Measurements from ENCODE around the gene PCDHB7. TPM values are rescaled to one million over a fixed set of nuclear protein-coding genes. Genes with fewer than 3 reads are reported as not detected.
"Not testable (repeated sequence)": the region's sequence is repeated elsewhere in the genome, so short reads cannot be mapped to it uniquely, and the experiment has no call there.

Gene PCDHB7
- total RNA-seq, 1 donor from 2014 or later, result 0.21 TPM

DNA sequence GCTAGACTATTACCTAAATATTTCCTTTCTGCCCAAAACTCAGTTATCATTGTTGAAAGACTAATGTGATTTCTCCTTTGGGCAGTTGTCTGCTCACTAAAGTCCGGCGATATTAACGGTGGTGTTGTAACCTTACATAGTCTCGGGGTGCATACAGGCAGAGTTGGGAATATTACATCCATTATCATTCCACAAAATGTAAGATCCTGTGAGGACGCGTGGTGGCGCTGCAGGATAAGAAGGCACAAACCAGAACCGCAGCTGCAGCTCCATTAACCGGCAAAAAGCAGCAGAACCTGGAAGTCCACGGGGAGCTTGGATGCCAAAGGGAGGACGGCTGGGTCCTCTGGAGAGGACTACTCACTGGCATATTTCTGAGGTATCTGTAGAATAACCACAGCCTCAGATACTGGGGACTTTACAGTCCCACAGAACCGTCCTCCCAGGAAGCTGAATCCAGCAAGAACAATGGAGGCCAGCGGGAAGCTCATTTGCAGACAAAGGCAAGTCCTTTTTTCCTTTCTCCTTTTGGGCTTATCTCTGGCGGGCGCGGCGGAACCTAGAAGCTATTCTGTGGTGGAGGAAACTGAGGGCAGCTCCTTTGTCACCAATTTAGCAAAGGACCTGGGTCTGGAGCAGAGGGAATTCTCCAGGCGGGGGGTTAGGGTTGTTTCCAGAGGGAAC, 41.4 kb downstream of the PCDHB7 start, which contains the start of gene PCDHB13:
TSS of gene PCDHB13 (plus strand) at position 264 of the 684 bp plus-strand sequence. CDS start at position 469, 205 bp downstream.
- peak within 1 kb of the TSS; percentile 63 for H2AFZ ChIP-seq (replicated peaks)
- Mint-ChIP-seq H3K9me3 (peaks cover 55% of the 10 kb centered on the region), H3K36me3 (peaks cover 14% of the 10 kb centered on the region)
- H3K9ac ChIP-seq; H4K20me1 ChIP-seq (ENCODE audit: low read depth); H3F3A ChIP-seq (ENCODE audit: low read depth); H3K4me1 Mint-ChIP-seq; H3K9me3 ChIP-seq (ENCODE audit: low read depth); H3K27ac Mint-ChIP-seq; H3K36me3 ChIP-seq; H3K27me3 ChIP-seq; H3K4me2 ChIP-seq; H3K79me2 ChIP-seq (ENCODE audit: low read depth); H3K27ac ChIP-seq; H3K4me1 ChIP-seq; H3K4me3 ChIP-seq; H3K4me3 Mint-ChIP-seq; H3K27me3 Mint-ChIP-seq (ENCODE audit: insufficient read depth, low read depth): not testable (repeated sequence)
- peak; percentile 63 for DNase-seq (ENCODE audit: low spot score)
- TF ChIP-seq, protein P1, sequence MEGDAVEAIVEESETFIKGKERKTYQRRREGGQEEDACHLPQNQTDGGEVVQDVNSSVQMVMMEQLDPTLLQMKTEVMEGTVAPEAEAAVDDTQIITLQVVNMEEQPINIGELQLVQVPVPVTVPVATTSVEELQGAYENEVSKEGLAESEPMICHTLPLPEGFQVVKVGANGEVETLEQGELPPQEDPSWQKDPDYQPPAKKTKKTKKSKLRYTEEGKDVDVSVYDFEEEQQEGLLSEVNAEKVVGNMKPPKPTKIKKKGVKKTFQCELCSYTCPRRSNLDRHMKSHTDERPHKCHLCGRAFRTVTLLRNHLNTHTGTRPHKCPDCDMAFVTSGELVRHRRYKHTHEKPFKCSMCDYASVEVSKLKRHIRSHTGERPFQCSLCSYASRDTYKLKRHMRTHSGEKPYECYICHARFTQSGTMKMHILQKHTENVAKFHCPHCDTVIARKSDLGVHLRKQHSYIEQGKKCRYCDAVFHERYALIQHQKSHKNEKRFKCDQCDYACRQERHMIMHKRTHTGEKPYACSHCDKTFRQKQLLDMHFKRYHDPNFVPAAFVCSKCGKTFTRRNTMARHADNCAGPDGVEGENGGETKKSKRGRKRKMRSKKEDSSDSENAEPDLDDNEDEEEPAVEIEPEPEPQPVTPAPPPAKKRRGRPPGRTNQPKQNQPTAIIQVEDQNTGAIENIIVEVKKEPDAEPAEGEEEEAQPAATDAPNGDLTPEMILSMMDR (IDR thresholded peaks at IDR 0.05), result peak; percentile 58

DNA sequence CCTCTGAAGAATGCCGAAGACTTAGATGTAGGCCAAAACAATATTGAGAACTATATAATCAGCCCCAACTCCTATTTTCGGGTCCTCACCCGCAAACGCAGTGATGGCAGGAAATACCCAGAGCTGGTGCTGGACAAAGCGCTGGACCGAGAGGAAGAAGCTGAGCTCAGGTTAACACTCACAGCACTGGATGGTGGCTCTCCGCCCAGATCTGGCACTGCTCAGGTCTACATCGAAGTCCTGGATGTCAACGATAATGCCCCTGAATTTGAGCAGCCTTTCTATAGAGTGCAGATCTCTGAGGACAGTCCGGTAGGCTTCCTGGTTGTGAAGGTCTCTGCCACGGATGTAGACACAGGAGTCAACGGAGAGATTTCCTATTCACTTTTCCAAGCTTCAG, 42.1 kb downstream of the PCDHB7 start:
- H3F3A ChIP-seq (ENCODE audit: low read depth); H3K27ac ChIP-seq; H2AFZ ChIP-seq (replicated peaks); H3K9me3 ChIP-seq (ENCODE audit: low read depth); H3K4me3 Mint-ChIP-seq; H3K4me1 ChIP-seq; DNase-seq (ENCODE audit: low spot score); H3K27me3 Mint-ChIP-seq (ENCODE audit: insufficient read depth, low read depth); H3K36me3 ChIP-seq; H3K4me3 ChIP-seq; H3K4me1 Mint-ChIP-seq; H3K4me2 ChIP-seq; H3K27ac Mint-ChIP-seq; H3K9ac ChIP-seq; H4K20me1 ChIP-seq (ENCODE audit: low read depth); H3K27me3 ChIP-seq; H3K79me2 ChIP-seq (ENCODE audit: low read depth): not testable (repeated sequence)
- peaks cover 14% of the 10 kb centered on the region for H3K36me3 Mint-ChIP-seq
- H3K9me3 Mint-ChIP-seq, result peaks cover 48% of the 10 kb centered on the region

DNA sequence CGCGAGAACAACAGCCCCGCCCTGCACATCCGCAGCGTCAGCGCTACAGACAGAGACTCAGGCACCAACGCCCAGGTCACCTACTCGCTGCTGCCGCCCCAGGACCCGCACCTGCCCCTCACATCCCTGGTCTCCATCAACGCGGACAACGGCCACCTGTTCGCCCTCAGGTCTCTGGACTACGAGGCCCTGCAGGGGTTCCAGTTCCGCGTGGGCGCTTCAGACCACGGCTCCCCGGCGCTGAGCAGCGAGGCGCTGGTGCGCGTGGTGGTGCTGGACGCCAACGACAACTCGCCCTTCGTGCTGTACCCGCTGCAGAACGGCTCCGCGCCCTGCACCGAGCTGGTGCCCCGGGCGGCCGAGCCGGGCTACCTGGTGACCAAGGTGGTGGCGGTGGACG, 43.1 kb downstream of the PCDHB7 start:
- H3K9me3 ChIP-seq (ENCODE audit: low read depth); H2AFZ ChIP-seq (replicated peaks); H3K4me1 ChIP-seq; H3K27ac ChIP-seq; H4K20me1 ChIP-seq (ENCODE audit: low read depth); H3K4me2 ChIP-seq; H3K4me1 Mint-ChIP-seq; H3K79me2 ChIP-seq (ENCODE audit: low read depth); H3F3A ChIP-seq (ENCODE audit: low read depth); H3K4me3 Mint-ChIP-seq; H3K27me3 Mint-ChIP-seq (ENCODE audit: insufficient read depth, low read depth); H3K4me3 ChIP-seq; H3K36me3 ChIP-seq; H3K27ac Mint-ChIP-seq; H3K9ac ChIP-seq; H3K27me3 ChIP-seq; DNase-seq (ENCODE audit: low spot score): not testable (repeated sequence)
- H3K36me3 Mint-ChIP-seq, result peaks cover 10% of the 10 kb centered on the region
- H3K9me3 Mint-ChIP-seq, result peaks cover 41% of the 10 kb centered on the region

DNA sequence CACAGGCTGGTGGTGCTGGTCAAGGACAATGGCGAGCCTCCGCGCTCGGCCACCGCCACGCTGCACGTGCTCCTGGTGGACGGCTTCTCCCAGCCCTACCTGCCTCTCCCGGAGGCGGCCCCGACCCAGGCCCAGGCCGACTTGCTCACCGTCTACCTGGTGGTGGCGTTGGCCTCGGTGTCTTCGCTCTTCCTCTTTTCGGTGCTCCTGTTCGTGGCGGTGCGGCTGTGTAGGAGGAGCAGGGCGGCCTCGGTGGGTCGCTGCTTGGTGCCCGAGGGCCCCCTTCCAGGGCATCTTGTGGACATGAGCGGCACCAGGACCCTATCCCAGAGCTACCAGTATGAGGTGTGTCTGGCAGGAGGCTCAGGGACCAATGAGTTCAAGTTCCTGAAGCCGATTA, 43.6 kb downstream of the PCDHB7 start:
- H3K9me3 Mint-ChIP-seq, result peaks cover 39% of the 10 kb centered on the region
- not testable (repeated sequence) for H3K4me3 ChIP-seq; DNase-seq (ENCODE audit: low spot score); H3K27me3 Mint-ChIP-seq (ENCODE audit: insufficient read depth, low read depth); H3K4me1 ChIP-seq; H3K4me3 Mint-ChIP-seq; H3K27me3 ChIP-seq; H4K20me1 ChIP-seq (ENCODE audit: low read depth); H3K9ac ChIP-seq; H3K4me1 Mint-ChIP-seq; H3K9me3 ChIP-seq (ENCODE audit: low read depth); H3K36me3 ChIP-seq; H3K36me3 Mint-ChIP-seq; H3K27ac ChIP-seq; H3K27ac Mint-ChIP-seq; H3K79me2 ChIP-seq (ENCODE audit: low read depth); H3F3A ChIP-seq (ENCODE audit: low read depth); H3K4me2 ChIP-seq; H2AFZ ChIP-seq (replicated peaks)

DNA sequence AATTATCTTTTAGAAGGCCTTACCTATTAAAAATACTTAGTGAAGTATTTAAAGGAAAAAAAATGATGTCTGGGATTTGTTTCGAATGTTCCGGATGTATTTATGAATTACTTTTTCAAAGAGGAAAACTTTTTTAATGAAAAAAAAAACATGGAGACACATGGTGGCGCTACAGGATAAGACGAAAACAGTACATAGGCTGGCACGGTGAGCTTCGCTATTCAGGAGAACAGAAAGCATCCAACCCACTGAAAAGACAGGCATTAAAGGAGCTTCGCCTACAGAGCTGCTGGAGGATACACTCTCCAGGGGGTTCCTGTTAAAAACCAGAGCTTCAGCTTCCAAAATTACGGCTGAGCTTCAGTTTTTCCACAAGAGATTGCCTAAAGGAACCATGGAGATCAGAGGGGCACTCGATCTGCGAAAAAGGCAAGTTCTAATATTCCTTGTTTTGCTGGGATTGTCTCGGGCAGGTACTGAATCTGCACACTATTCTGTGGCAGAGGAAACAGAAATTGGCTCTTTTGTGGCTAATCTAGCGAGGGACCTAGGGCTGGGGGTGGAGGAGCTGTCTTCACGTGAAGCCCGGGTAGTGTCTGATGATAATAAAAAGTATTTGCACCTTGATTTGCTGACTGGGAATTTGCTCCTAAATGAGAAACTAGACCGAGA, 50.8 kb downstream of the PCDHB7 start, which contains the start of gene PCDHB14:
TSS of gene PCDHB14 (plus strand) at position 232 of the 672 bp plus-strand sequence. CDS start at position 395, 163 bp downstream.
- Mint-ChIP-seq H3K27ac (peak within 1 kb of the TSS; percentile 39), H3K9me3 (peaks cover 28% of the 10 kb centered on the region), H3K36me3 (peaks cover 6% of the 10 kb centered on the region), H3K4me3 (peak within 1 kb of the TSS; percentile 78), H3K27me3 (ENCODE audit: insufficient read depth, low read depth) (peaks cover 2% of the 10 kb centered on the region), H3K4me1 (peaks cover 5% of the 10 kb centered on the region)
- Histone ChIP-seq H2AFZ (replicated peaks) (peak within 1 kb of the TSS; percentile 77), H3K9me3 (ENCODE audit: low read depth) (no peaks in the 10 kb centered on the region), H3K27ac (no peak within 1 kb of the TSS), H3K9ac (no peak within 1 kb of the TSS), H3K4me2 (peak within 1 kb of the TSS; percentile 67), H3K79me2 (ENCODE audit: low read depth) (no peaks in the 10 kb centered on the region), H4K20me1 (ENCODE audit: low read depth) (no peaks in the 10 kb centered on the region), H3K27me3 (no peaks in the 10 kb centered on the region), H3F3A (ENCODE audit: low read depth) (no peaks in the 10 kb centered on the region), H3K36me3 (peaks cover 6% of the 10 kb centered on the region), H3K4me3 (peak within 1 kb of the TSS; percentile 39), H3K4me1 (no peaks in the 10 kb centered on the region)
- DNase-seq (ENCODE audit: low spot score), result peak; percentile 85
- TF ChIP-seq, protein P1 (IDR thresholded peaks at IDR 0.05), result peak; percentile 74
- no peak for TF ChIP-seq EZH2 (IDR thresholded peaks at IDR 0.05)

DNA sequence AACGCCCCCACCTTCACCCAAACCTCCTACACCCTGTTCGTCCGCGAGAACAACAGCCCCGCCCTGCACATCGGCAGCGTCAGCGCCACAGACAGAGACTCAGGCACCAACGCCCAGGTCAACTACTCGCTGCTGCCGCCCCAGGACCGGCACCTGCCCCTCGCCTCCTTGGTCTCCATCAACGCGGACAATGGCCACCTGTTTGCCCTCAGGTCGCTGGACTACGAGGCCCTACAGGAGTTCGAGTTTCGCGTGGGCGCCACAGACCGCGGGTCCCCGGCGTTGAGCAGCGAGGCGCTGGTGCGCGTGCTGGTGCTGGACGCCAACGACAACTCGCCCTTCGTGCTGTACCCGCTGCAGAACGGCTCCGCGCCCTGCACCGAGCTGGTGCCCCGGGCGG, 52.4 kb downstream of the PCDHB7 start:
- not testable (repeated sequence) for H3K27ac ChIP-seq, H3K4me1 ChIP-seq, H3K36me3 Mint-ChIP-seq

More for the DNA sequence above, 52.4 kb downstream of the PCDHB7 start:
- H3K27me3 Mint-ChIP-seq (ENCODE audit: insufficient read depth, low read depth); H4K20me1 ChIP-seq (ENCODE audit: low read depth); H3K79me2 ChIP-seq (ENCODE audit: low read depth); H3K9ac ChIP-seq; H3K4me3 ChIP-seq; H3K27ac Mint-ChIP-seq; H3K4me2 ChIP-seq; H3K9me3 ChIP-seq (ENCODE audit: low read depth); DNase-seq (ENCODE audit: low spot score); H3F3A ChIP-seq (ENCODE audit: low read depth); H3K4me1 Mint-ChIP-seq; H3K36me3 ChIP-seq; H3K4me3 Mint-ChIP-seq; H3K27me3 ChIP-seq; H2AFZ ChIP-seq (replicated peaks): not testable (repeated sequence)
- peaks cover 29% of the 10 kb centered on the region for H3K9me3 Mint-ChIP-seq
